ENCODE measurements around the gene TSPOAP1. TPM values are rescaled to one million over a fixed set of nuclear protein-coding genes. Genes with fewer than 3 reads are reported as not detected.

Gene TSPOAP1
- total and polyA plus RNA-seq, 4 experiments from 2014 or later: 0.80 to 19.1 (median 15.8) TPM; not detected in 1

- peaks cover 21 to 36% of the 10 kb centered on the region in 2 donors for H3K36me3 Mint-ChIP-seq
- no peaks in the 10 kb centered on the region for H3K27me3 Mint-ChIP-seq
- peak in 1 of 5 donors; percentile 37 for DNase-seq
- H3K9me3 Mint-ChIP-seq: no peaks in the 10 kb centered on the region
- Histone ChIP-seq H3K27me3 (ENCODE audit: insufficient read depth, low read length) (no peaks in the 10 kb centered on the region), H3K4me3 (ENCODE audit: low read length in 2 of 2) (no peak overlapping the region), H3K9me3 (ENCODE audit: control insufficient read depth in 1 of 2, low read length in 2 of 2) (no peaks in the 10 kb centered on the region), H3K27ac (ENCODE audit: low read depth, low read length) (peak overlapping the region; percentile 85), H3K36me3 (ENCODE audit: insufficient read depth, low read length) (peaks cover 15% of the 10 kb centered on the region), H3K4me1 (ENCODE audit: insufficient read depth, low read length) (peaks cover 45% of the 10 kb centered on the region)
- peak overlapping the region; percentile 92 to 100 (median 99) for H3K4me3 Mint-ChIP-seq
- peak overlapping the region; percentile 91 to 100 (median 98) for H3K27ac Mint-ChIP-seq
- ChIA-PET CTCF (ENCODE audit: partially characterized antibody) (interaction anchor here (1.5 to 6.1 kb wide), 6 partner anchors 9 to 135 kb away, joined by 3 to 102 read pairs (median 19); partner anchors contain the start of genes HSF5 and RNF43), POLR2A (ENCODE audit: partially characterized antibody) (interaction anchor here (1.8 to 27.8 kb wide), 6 partner anchors 11 to 346 kb away, joined by 4 to 3924 read pairs (median 20); partner anchors contain the start of genes MKS1, RNF43, SRSF1 and TSPOAP1)
- H3K4me1 Mint-ChIP-seq: peaks cover 30 to 54% (median 43%) of the 10 kb centered on the region in 4 donors
- intact Hi-C loops (cut with micrococcal nuclease): loop anchor here (2.0 to 5.0 kb wide), 4 partner anchors 25 to 1266 kb away; partner anchors contain the start of genes AKAP1 and TSPOAP1
Measured at GRCh38 chr17:58353389-58353825, 24.8 kb upstream of the TSPOAP1 start.

GRCh38 chr17:58352596-58353388 is 24.2 kb upstream of the TSPOAP1 start:
- Histone ChIP-seq H3K27ac (ENCODE audit: low read depth, low read length) (peak overlapping the region; percentile 85), H3K9me3 (ENCODE audit: control insufficient read depth in 1 of 2, low read length in 2 of 2) (no peaks in the 10 kb centered on the region), H3K27me3 (ENCODE audit: insufficient read depth, low read length) (no peaks in the 10 kb centered on the region), H3K4me1 (ENCODE audit: insufficient read depth, low read length) (peaks cover 51% of the 10 kb centered on the region), H3K36me3 (ENCODE audit: insufficient read depth, low read length) (peaks cover 22% of the 10 kb centered on the region), H3K4me3 (ENCODE audit: low read length in 2 of 2) (peak overlapping the region; percentile 92 to 98)
- no peaks in the 10 kb centered on the region for H3K27me3 Mint-ChIP-seq
- H3K27ac Mint-ChIP-seq: peak overlapping the region; percentile 91 to 100 (median 98)
- peak overlapping the region; percentile 92 to 100 (median 99) for H3K4me3 Mint-ChIP-seq
- no peaks in the 10 kb centered on the region for H3K9me3 Mint-ChIP-seq
- H3K36me3 Mint-ChIP-seq: peaks cover 26 to 42% of the 10 kb centered on the region in 2 donors
- ChIA-PET POLR2A (ENCODE audit: partially characterized antibody) (interaction anchor here (0.6 to 27.8 kb wide), 16 partner anchors 11 to 676 kb away, joined by 3 to 3924 read pairs (median 8); partner anchors contain the start of genes HSF5, MKS1, MTMR4 and RNF43), CTCF (ENCODE audit: partially characterized antibody) (interaction anchor here (0.7 to 6.1 kb wide), 10 partner anchors 8 to 135 kb away, joined by 3 to 102 read pairs (median 9); partner anchors contain the start of genes HSF5 and RNF43)
- intact Hi-C loops (cut with micrococcal nuclease): loop anchor here (1.0 to 5.0 kb wide), 7 partner anchors 8 to 1265 kb away; partner anchors contain the start of genes AKAP1, RNF43, SRSF1 and TSPOAP1
- H3K4me1 Mint-ChIP-seq: peaks cover 34 to 60% (median 48%) of the 10 kb centered on the region in 4 donors
- peak in 3 of 5 donors; percentile 13 to 36 (median 19) for DNase-seq

- Histone ChIP-seq H3K27me3 (ENCODE audit: insufficient read depth, low read length) (no peaks in the 10 kb centered on the region), H3K4me1 (ENCODE audit: insufficient read depth, low read length) (peaks cover 59% of the 10 kb centered on the region), H3K36me3 (ENCODE audit: insufficient read depth, low read length) (peaks cover 29% of the 10 kb centered on the region), H3K4me3 (ENCODE audit: low read length in 2 of 2) (peak within 1 kb of the TSS; percentile 92 to 98), H3K27ac (ENCODE audit: low read depth, low read length) (peak within 1 kb of the TSS; percentile 85), H3K9me3 (ENCODE audit: control insufficient read depth in 1 of 2, low read length in 2 of 2) (no peaks in the 10 kb centered on the region)
- DNase-seq: peak; percentile 91 to 94 (median 94)
- ChIA-PET CTCF (ENCODE audit: partially characterized antibody) (interaction anchor here (0.7 to 6.1 kb wide), 13 partner anchors 7 to 653 kb away, joined by 3 to 102 read pairs (median 7); partner anchors contain the start of genes HSF5 and RNF43), POLR2A (ENCODE audit: partially characterized antibody) (interaction anchor here (0.6 to 27.8 kb wide), 22 partner anchors 12 to 866 kb away, joined by 3 to 3924 read pairs (median 5); partner anchors contain the start of genes HSF5, MKS1, MRPS23 and MTMR4)
- intact Hi-C loops (cut with micrococcal nuclease): loop anchor here (1.0 to 5.0 kb wide), 7 partner anchors 8 to 1265 kb away; partner anchors contain the start of genes AKAP1, RNF43, SRSF1 and TSPOAP1
- peaks cover 34 to 50% of the 10 kb centered on the region in 2 donors for H3K36me3 Mint-ChIP-seq
- no peaks in the 10 kb centered on the region for H3K27me3 Mint-ChIP-seq
- peak within 1 kb of the TSS; percentile 99 to 100 (median 99) for H3K4me3 Mint-ChIP-seq
- no peaks in the 10 kb centered on the region for H3K9me3 Mint-ChIP-seq
- H3K27ac Mint-ChIP-seq: peak within 1 kb of the TSS; percentile 98 to 100 (median 99)
- H3K4me1 Mint-ChIP-seq: peaks cover 40 to 68% (median 55%) of the 10 kb centered on the region in 4 donors
Measured at GRCh38 chr17:58351831-58352595, 23.4 kb upstream of the TSPOAP1 start, which contains the start of gene SUPT4H1. Gene SUPT4H1, minus strand, starts transcription at chr17:58352201. Its CDS starts 66 bp downstream, at chr17:58352135.

- Mint-ChIP-seq H3K36me3 (peaks cover 36 to 58% of the 10 kb centered on the region in 2 donors), H3K4me3 (peak overlapping the region; percentile 99 to 100 (median 99)), H3K9me3 (no peaks in the 10 kb centered on the region), H3K4me1 (peaks cover 42 to 76% (median 57%) of the 10 kb centered on the region in 4 donors), H3K27me3 (no peaks in the 10 kb centered on the region), H3K27ac (peak overlapping the region; percentile 98 to 100 (median 99))
- CTCF ChIA-PET (ENCODE audit: partially characterized antibody): interaction anchor here (0.7 to 6.1 kb wide), 10 partner anchors 8 to 653 kb away, joined by 3 to 102 read pairs (median 9); partner anchors contain the start of genes HSF5 and RNF43
- H3K4me1 ChIP-seq (ENCODE audit: insufficient read depth, low read length): peaks cover 67% of the 10 kb centered on the region
- H3K36me3 ChIP-seq (ENCODE audit: insufficient read depth, low read length): peaks cover 36% of the 10 kb centered on the region
- H3K27ac ChIP-seq (ENCODE audit: low read depth, low read length): peak overlapping the region; percentile 85
- intact Hi-C loops (cut with micrococcal nuclease): loop anchor here (5.0 kb wide), 1 partner anchor 1264 kb away; the partner anchor contains the start of gene AKAP1
- H3K27me3 ChIP-seq (ENCODE audit: insufficient read depth, low read length): no peaks in the 10 kb centered on the region
- DNase-seq: peak in 1 of 5 donors; percentile 37
- no peaks in the 10 kb centered on the region for H3K9me3 ChIP-seq (ENCODE audit: control insufficient read depth in 1 of 2, low read length in 2 of 2)
- POLR2A ChIA-PET (ENCODE audit: partially characterized antibody): interaction anchor here (0.9 to 27.8 kb wide), 10 partner anchors 23 to 501 kb away, joined by 3 to 3924 read pairs (median 8); partner anchors contain the start of genes HSF5, MRPS23, MTMR4 and RNF43
- peak overlapping the region; percentile 92 to 98 for H3K4me3 ChIP-seq (ENCODE audit: low read length in 2 of 2)
Measured at GRCh38 chr17:58351182-58351581, 22.6 kb upstream of the TSPOAP1 start.

GRCh38 chr17:58348038-58348437 is 19.4 kb upstream of the TSPOAP1 start:
- Mint-ChIP-seq H3K27ac (peak overlapping the region in 4 of 7 donors; percentile 66 to 99 (median 93)), H3K4me3 (peak overlapping the region in 1 of 8 donors; percentile 9), H3K4me1 (peaks cover 54 to 89% (median 69%) of the 10 kb centered on the region in 4 donors), H3K27me3 (no peaks in the 10 kb centered on the region), H3K36me3 (peaks cover 50 to 74% of the 10 kb centered on the region in 2 donors), H3K9me3 (no peaks in the 10 kb centered on the region)
- Histone ChIP-seq H3K4me3 (ENCODE audit: low read length in 2 of 2) (no peak overlapping the region), H3K36me3 (ENCODE audit: insufficient read depth, low read length) (peaks cover 46% of the 10 kb centered on the region), H3K9me3 (ENCODE audit: control insufficient read depth in 1 of 2, low read length in 2 of 2) (no peaks in the 10 kb centered on the region), H3K27ac (ENCODE audit: low read depth, low read length) (peak overlapping the region; percentile 97), H3K27me3 (ENCODE audit: insufficient read depth, low read length) (no peaks in the 10 kb centered on the region), H3K4me1 (ENCODE audit: insufficient read depth, low read length) (peaks cover 84% of the 10 kb centered on the region)
- ChIA-PET POLR2A (ENCODE audit: partially characterized antibody) (interaction anchor here (0.9 to 27.8 kb wide), 3 partner anchors 15 to 43 kb away, joined by 3 to 3924 read pairs (median 3); partner anchors contain the start of gene TSPOAP1), CTCF (ENCODE audit: partially characterized antibody) (interaction anchor here (2.8 to 13.8 kb wide), 5 partner anchors 14 to 70 kb away, joined by 12 to 510 read pairs (median 88); partner anchors contain the start of genes RNF43 and TSPOAP1)
- intact Hi-C loops (cut with micrococcal nuclease): no loop called here
- DNase-seq: no peak

- H3K4me3 Mint-ChIP-seq: peak overlapping the region; percentile 25 to 99 (median 89)
- Histone ChIP-seq H3K27me3 (ENCODE audit: insufficient read depth, low read length) (no peaks in the 10 kb centered on the region), H3K9me3 (ENCODE audit: control insufficient read depth in 1 of 2, low read length in 2 of 2) (no peaks in the 10 kb centered on the region), H3K4me1 (ENCODE audit: insufficient read depth, low read length) (peaks cover 91% of the 10 kb centered on the region), H3K27ac (ENCODE audit: low read depth, low read length) (peak overlapping the region; percentile 97), H3K36me3 (ENCODE audit: insufficient read depth, low read length) (peaks cover 46% of the 10 kb centered on the region), H3K4me3 (ENCODE audit: low read length in 2 of 2) (no peak overlapping the region)
- DNase-seq: no peak
- H3K36me3 Mint-ChIP-seq: peaks cover 46 to 66% of the 10 kb centered on the region in 2 donors
- H3K27me3 Mint-ChIP-seq: no peaks in the 10 kb centered on the region
- POLR2A ChIA-PET (ENCODE audit: partially characterized antibody): interaction anchor here (1.0 to 34.1 kb wide), 15 partner anchors 2 to 810 kb away, joined by 3 to 3924 read pairs (median 8); partner anchors contain the start of genes HSF5, PRR11, RNF43 and SKA2
- intact Hi-C loops (cut with micrococcal nuclease): loop anchor here (1.0 to 2.0 kb wide), 2 partner anchors 102 to 173 kb away; no protein-coding TSS in a partner anchor
- peaks cover 51 to 93% (median 71%) of the 10 kb centered on the region in 4 donors for H3K4me1 Mint-ChIP-seq
- H3K9me3 Mint-ChIP-seq: no peaks in the 10 kb centered on the region
- peak overlapping the region; percentile 92 to 99 (median 94) for H3K27ac Mint-ChIP-seq
- CTCF ChIA-PET (ENCODE audit: partially characterized antibody): interaction anchor here (0.8 to 13.8 kb wide), 14 partner anchors 7 to 660 kb away, joined by 3 to 510 read pairs (median 9); partner anchors contain the start of genes HSF5, MTMR4, RNF43 and SUPT4H1
Measured at GRCh38 chr17:58345500-58345899, 16.9 kb upstream of the TSPOAP1 start.
